Measurements from ENCODE around the gene INO80C.
"Not testable (repeated sequence)": the region's sequence is repeated elsewhere in the genome, so short reads cannot be mapped to it uniquely, and the experiment has no call there.

INO80C gene

GRCh38 chr18:35489913-35490490 is 7.8 kb downstream of the INO80C start:
- no peak for DNase-seq (ENCODE audit: low read depth, low spot score)

GRCh38 chr18:35489281-35489680 is 8.5 kb downstream of the INO80C start:
- DNase-seq (ENCODE audit: low read depth, low spot score): not testable (repeated sequence)

- peak; percentile 89 for DNase-seq (ENCODE audit: low read depth, low spot score)
Observed at GRCh38 chr18:35488396-35488795, 9.4 kb downstream of the INO80C start.

- DNase-seq (ENCODE audit: low read depth, low spot score): not testable (repeated sequence)
Observed at GRCh38 chr18:35487525-35487924, 10.2 kb downstream of the INO80C start.

GRCh38 chr18:35485852-35486251 is 11.9 kb downstream of the INO80C start:
- no peak for DNase-seq (ENCODE audit: low read depth, low spot score)

- DNase-seq (ENCODE audit: low read depth, low spot score): no peak
Observed at GRCh38 chr18:35484034-35484433, 13.7 kb downstream of the INO80C start.

GRCh38 chr18:35481960-35482366 is 15.8 kb downstream of the INO80C start:
- DNase-seq (ENCODE audit: low read depth, low spot score): no peak

GRCh38 chr18:35479911-35480586 is 17.7 kb downstream of the INO80C start:
- no peak for DNase-seq (ENCODE audit: low read depth, low spot score)

GRCh38 chr18:35478520-35479435 is 19.0 kb downstream of the INO80C start:
- DNase-seq (ENCODE audit: low read depth, low spot score): no peak

- no peak for DNase-seq (ENCODE audit: low read depth, low spot score)
Observed at GRCh38 chr18:35477974-35478373, 19.8 kb downstream of the INO80C start.

- no peak for DNase-seq (ENCODE audit: low read depth, low spot score)
Observed at GRCh38 chr18:35477497-35477896, 20.3 kb downstream of the INO80C start.

- DNase-seq (ENCODE audit: low read depth, low spot score): no peak
Observed at GRCh38 chr18:35474884-35475283, 22.9 kb downstream of the INO80C start.

- no peak for DNase-seq (ENCODE audit: low read depth, low spot score)
Observed at GRCh38 chr18:35473562-35473961, 24.2 kb downstream of the INO80C start.

GRCh38 chr18:35470435-35470834 is 27.3 kb downstream of the INO80C start:
- no peak for DNase-seq (ENCODE audit: low read depth, low spot score)

GRCh38 chr18:35469725-35470124 is 28.0 kb downstream of the INO80C start:
- no peak for DNase-seq (ENCODE audit: low read depth, low spot score)

GRCh38 chr18:35468711-35469110 is 29.0 kb downstream of the INO80C start:
- DNase-seq (ENCODE audit: low read depth, low spot score): no peak

- no peak for DNase-seq (ENCODE audit: low read depth, low spot score)
Observed at GRCh38 chr18:35467624-35468016, 30.1 kb downstream of the INO80C start.

- no peak for DNase-seq (ENCODE audit: low read depth, low spot score)
Observed at GRCh38 chr18:35466815-35467623, 30.7 kb downstream of the INO80C start.

GRCh38 chr18:35466334-35466733 is 31.4 kb downstream of the INO80C start:
- no peak for DNase-seq (ENCODE audit: low read depth, low spot score)

GRCh38 chr18:35465329-35465728 is 32.4 kb downstream of the INO80C start:
- no peak for DNase-seq (ENCODE audit: low read depth, low spot score)

- DNase-seq (ENCODE audit: low read depth, low spot score): no peak
Observed at GRCh38 chr18:35464831-35465279, 32.9 kb downstream of the INO80C start.

GRCh38 chr18:35463827-35464226 is 33.9 kb downstream of the INO80C start:
- no peak for DNase-seq (ENCODE audit: low read depth, low spot score)

All from ELF-1 (cell line).